Panc1 (cell line): ENCODE results near the gene PCDHA10. TPM values are rescaled to one million over a fixed set of nuclear protein-coding genes. Genes with fewer than 3 reads are reported as not detected.

ENCODE experiments used
- ATAC-seq: fragments of 200-7000 bp; cut with Tn5 transposase; 2 replicates; pipeline ENCODE4 v1.9.1; 2020; ENCODE audit warnings: mild to moderate bottlenecking, moderate library complexity
- BruUV-seq: library from RNA; stranded (reverse); fragments of 400-500 nt; replicated peaks from 2 replicates; lab custom pipeline; 2021; lab: Mats Ljungman, UMichigan
- CTCF ChIA-PET: fragments of 300-600 bp; sonication (Branson Sonifier 250); formaldehyde crosslinking; loops from one replicate; lab custom pipeline; 2022; ENCODE audit warnings: antibody characterized with exemption; lab: Charles Lee
- POLR2A ChIA-PET: fragments of 300-600 bp; sonication (Branson Sonifier 250); formaldehyde crosslinking; loops from one replicate; lab custom pipeline; 2022; ENCODE audit warnings: antibody characterized with exemption; lab: Charles Lee
- DNase-seq: peaks from one replicate; pipeline ENCODE4 v3.0.0-alpha.2; 2010; ENCODE audit warnings: low read depth, low spot score
- H3K27ac ChIP-seq: 2 replicates; pipeline ENCODE4 v1.5.1; 2011; ENCODE audit warnings: mild to moderate bottlenecking, low read length, inconsistent platforms
- H3K27me3 ChIP-seq: fragments of 200-500 bp; sonication (Bioruptor generic); 2 replicates; pipeline ENCODE4 v1.6.0; 2014; ENCODE audit warnings: low read length, inconsistent platforms; ENCODE audit not compliant: control insufficient read depth, insufficient read depth
- H3K36me3 ChIP-seq: fragments of 200-500 bp; sonication (Bioruptor generic); 2 replicates; pipeline ENCODE4 v1.5.1; 2014; ENCODE audit warnings: inconsistent platforms, mild to moderate bottlenecking, low read length, moderate library complexity; ENCODE audit not compliant: control insufficient read depth, insufficient read depth
- H3K4me1 ChIP-seq: 2 replicates; pipeline ENCODE4 v1.5.1; 2011; ENCODE audit warnings: inconsistent platforms, mild to moderate bottlenecking, low read length, moderate library complexity; ENCODE audit not compliant: control insufficient read depth, insufficient read depth
- H3K4me3 ChIP-seq, 2 experiments: 2 replicates each; pipeline ENCODE4 v1.5.1; 2011 to 2012; ENCODE audit warnings: low read depth in 2 of 2, low read length in 2 of 2, mild to moderate bottlenecking in 2 of 2, inconsistent platforms in 1 of 2, moderate library complexity in 1 of 2
- H3K9me3 ChIP-seq: fragments of 200-500 bp; sonication (Bioruptor generic); 2 replicates; pipeline ENCODE4 v1.5.1; 2014; ENCODE audit warnings: low read depth, mild to moderate bottlenecking, inconsistent platforms, low read length, moderate library complexity; ENCODE audit not compliant: control insufficient read depth, insufficient read depth
- CTCF ChIP-seq: fragments of 450-650 bp; IDR thresholded peaks from 2 replicates; pipeline ENCODE4 v1.5.1; 2017; ENCODE audit warnings: mild to moderate bottlenecking
- POLR2AphosphoS5 ChIP-seq: IDR thresholded peaks from 2 replicates; pipeline ENCODE4 v1.6.1; 2012; ENCODE audit warnings: mild to moderate bottlenecking, low read depth, low read length, moderate library complexity
- REST ChIP-seq, 2 experiments: IDR thresholded peaks; 2 replicates each; pipeline ENCODE4 v1.6.1; 2011 to 2012; ENCODE audit warnings: low read depth in 2 of 2, control low read depth in 1 of 2, low read length in 1 of 2, mild to moderate bottlenecking in 1 of 2, moderate library complexity in 1 of 2; ENCODE audit not compliant: insufficient read depth in 1 of 2
- SIN3A ChIP-seq: IDR thresholded peaks from 2 replicates; pipeline ENCODE4 v1.6.1; 2012; ENCODE audit warnings: low read depth, mild to moderate bottlenecking, low read length, moderate library complexity, borderline replicate concordance; ENCODE audit not compliant: insufficient read depth
- TCF7L2 ChIP-seq: IDR thresholded peaks from 2 replicates; pipeline ENCODE4 v1.6.1; 2011; ENCODE audit warnings: mild to moderate bottlenecking, low read depth, low read length, inconsistent platforms
- in situ Hi-C: cut with HindIII; loops from 2 replicates; pipeline ENCODE4 v1.10.0; 2016; ENCODE audit warnings: low sequenced_read_pairs, low pct_unique_long_range_greater_than_20kb
- intact Hi-C: fragments of 100-400 bp; cut with micrococcal nuclease; formaldehyde crosslinking; loops from one replicate; pipeline ENCODE4 v1.10.0; 2022; ENCODE audit not compliant: unreplicated experiment
- total RNA-seq: library from RNA; stranded (reverse); gene quantifications from one replicate; pipeline ENCODE4 v1.2.1, GENCODE V29; 2021; ENCODE audit not compliant: unreplicated experiment

The PCDHA10 gene
- total RNA-seq, 1 experiment from 2014 or later: 0.33 TPM

GRCh38 chr5:140857177-140857986 is 1.7 kb downstream of the PCDHA10 start:
- no peak overlapping the region for H3K4me3 ChIP-seq
- ChIA-PET CTCF (no interaction called here), POLR2A (no interaction called here)

GRCh38 chr5:140857987-140858240 is 2.2 kb downstream of the PCDHA10 start:
- Histone ChIP-seq H3K9me3 (no peaks in the 10 kb centered on the region), H3K36me3 (no peaks in the 10 kb centered on the region), H3K27me3 (no peaks in the 10 kb centered on the region), H3K4me3 (no peak overlapping the region), H3K4me1 (no peaks in the 10 kb centered on the region), H3K27ac (no peak overlapping the region)
- ATAC-seq (no peak), DNase-seq (no peak)
- CTCF ChIA-PET: no interaction called here
- TF ChIP-seq SIN3A: no peak
- TF ChIP-seq TCF7L2: no peak
- TF ChIP-seq REST (IDR thresholded peaks at IDR 0.05; ENCODE audit: insufficient read depth in 1 of 2, low read depth in 2 of 2, low read length in 1 of 2): no peak
- TF ChIP-seq CTCF: no peak
- TF ChIP-seq POLR2AphosphoS5: no peak
- in situ Hi-C loops (no loop called here), intact Hi-C loops (no loop called here)
- POLR2A ChIA-PET: no interaction called here
- BruUV-seq: no TSS peak

More at GRCh38 chr5:140857177-140857986, 1.7 kb downstream of the PCDHA10 start:
- Histone ChIP-seq H3K27ac (no peak overlapping the region), H3K36me3 (no peaks in the 10 kb centered on the region), H3K27me3 (no peaks in the 10 kb centered on the region), H3K9me3 (no peaks in the 10 kb centered on the region), H3K4me1 (no peaks in the 10 kb centered on the region)
- ATAC-seq (no peak), DNase-seq (no peak)
- in situ Hi-C loops (no loop called here), intact Hi-C loops (no loop called here)
- no TSS peak for BruUV-seq
- TF ChIP-seq POLR2AphosphoS5 (no peak), TCF7L2 (no peak), CTCF (no peak), REST (IDR thresholded peaks at IDR 0.05; ENCODE audit: insufficient read depth in 1 of 2, low read depth in 2 of 2, low read length in 1 of 2) (no peak), SIN3A (no peak)
